Transverse colon (tissue), 4 donors: Measurements from ENCODE around the gene HDAC8. TPM values are rescaled to one million over a fixed set of nuclear protein-coding genes. Genes with fewer than 3 reads are reported as not detected.

Source experiments
- DNase-seq: peaks from one replicate; pipeline ENCODE4 v3.0.0-alpha.2; 2019
- H3K27ac ChIP-seq, 4 donors: fragments of 200-600 bp; sonication (generic); 2 replicates each; pipeline ENCODE4 v1.5.1; 2016 to 2018; ENCODE audit warnings: inconsistent platforms in 4 of 4
- H3K27me3 ChIP-seq: fragments of 200-600 bp; sonication (generic); 2 replicates; pipeline ENCODE4 v1.5.1; 2017; ENCODE audit warnings: inconsistent platforms
- H3K36me3 ChIP-seq, 4 donors: fragments of 200-600 bp; sonication (generic); 2 replicates each; pipeline ENCODE4 v1.5.1; 2017 to 2019; ENCODE audit warnings: inconsistent platforms in 4 of 4
- H3K4me1 ChIP-seq, 4 donors: fragments of 200-600 bp; sonication (generic); 2 replicates each; pipeline ENCODE4 v1.5.1; 2017 to 2020; ENCODE audit warnings: inconsistent platforms in 4 of 4
- H3K4me3 ChIP-seq, 4 donors: fragments of 200-600 bp; sonication (generic); 1 replicate in 1 of 4; 2 replicates in 3 of 4; pipeline versions ENCODE4 v1.5.1 to v1.6.1; 2017 to 2019; ENCODE audit warnings: inconsistent platforms in 4 of 4
- H3K9me3 ChIP-seq, 2 donors: fragments of 200-600 bp; sonication (generic); 2 replicates each; pipeline ENCODE4 v1.5.1; 2017 to 2019; ENCODE audit warnings: inconsistent platforms in 2 of 2
- CTCF ChIP-seq, 5 experiments: fragments of 200-600 bp in 3 of 5; fragments of 450-650 bp in 2 of 5; sonication (generic) in 3 of 5; IDR thresholded peaks; 1 replicate in 2 of 5; 2 replicates in 3 of 5; pipeline ENCODE4 v1.5.1; 2016 to 2017; ENCODE audit warnings: antibody characterized with exemption in 5 of 5, inconsistent platforms in 3 of 5, mild to moderate bottlenecking in 2 of 5, moderate library complexity in 1 of 5
- EP300 ChIP-seq: sonication (generic); formaldehyde crosslinking; IDR thresholded peaks from one replicate; pipeline ENCODE4 v1.6.1; 2017; ENCODE audit warnings: antibody characterized with exemption, low read depth
- POLR2A ChIP-seq: fragments of 450-650 bp; IDR thresholded peaks from one replicate; pipeline ENCODE4 v1.6.1; 2016; ENCODE audit warnings: antibody characterized with exemption, mild to moderate bottlenecking, moderate library complexity
- POLR2AphosphoS5 ChIP-seq, 3 donors: sonication (generic); formaldehyde crosslinking; IDR thresholded peaks; one replicate each; pipeline ENCODE4 v1.6.1; 2016; ENCODE audit warnings: antibody characterized with exemption in 3 of 3
- WGBS, 2 donors: methylation state at CpG; one replicate each; pipeline ENCODE4 v1.1.5; 2018; ENCODE audit warnings: low coverage in 1 of 2; 5-methylcytosine and 5-hydroxymethylcytosine counted together
- in situ Hi-C, 4 donors: fragments of 200-750 bp; cut with MboI; loops; one replicate each; pipeline versions ENCODE4 v1.15.0 to v1.15.1; 2017; ENCODE audit warnings: low sequenced_read_pairs in 3 of 4, low pct_ligation_motif_present in 1 of 4, low pct_unique_long_range_greater_than_20kb in 1 of 4
- intact Hi-C: fragments of 100-400 bp; cut with DNase I; formaldehyde crosslinking; loops from one replicate; pipeline ENCODE4 v1.15.1; 2023; ENCODE audit warnings: low total_unique reads
- small RNA-seq, 4 donors: library from RNA; depleted of rRNA; stranded (forward); fragments of <200 nt; gene quantifications; one replicate each; pipeline ENCODE3, GENCODE V24; 2016
- total RNA-seq, 4 donors: library from RNA; depleted of rRNA; stranded (reverse); fragments of >200 nt; gene quantifications; one replicate each; pipeline ENCODE4 v1.1.0, GENCODE V29; 2016

Gene HDAC8
- total RNA-seq, 4 donors from 2014 or later: 10.5 to 37.5 (median 18.4) TPM

GRCh38 chrX:72280321-72280845 is 292.3 kb downstream of the HDAC8 start:
- no peaks in the 10 kb centered on the region for H3K27me3 ChIP-seq
- no peak for TF ChIP-seq POLR2A
- TF ChIP-seq EP300: no peak
- TF ChIP-seq POLR2AphosphoS5 (IDR thresholded peaks at IDR 0.05): no peak
- no peak for TF ChIP-seq CTCF (IDR thresholded peaks at IDR 0.05)
- 69 to 73% methylated on average over 4 to 5 of the region's 5 CpGs for WGBS, 2 donors
- in situ Hi-C loops (no loop called here), intact Hi-C loops (loop anchor here (2.0 kb wide), 1 partner anchor 14 kb away; no protein-coding TSS in a partner anchor)
- DNase-seq: no peak
- no peaks in the 10 kb centered on the region for H3K9me3 ChIP-seq
- H3K36me3 ChIP-seq: no peaks in the 10 kb centered on the region
- no peak overlapping the region for H3K27ac ChIP-seq
- no peak overlapping the region for H3K4me3 ChIP-seq
- H3K4me1 ChIP-seq: peaks cover 0 to 11% (median 8%) of the 10 kb centered on the region in 4 donors

Small RNAs within 50 kb of the gene (small RNA-seq; reads per million reads assigned to genes)
- gene RF00019 (0 reads per million in 4 donors), gene RNU2-68P (0 to 0.71 (median 0.25) reads per million in 4 donors)

Other genes with a start within 250 kb of the HDAC8 start
- gene PHKA1, start 141.5 kb upstream of the HDAC8 start, total RNA-seq: 1 to 10 TPM; 1.8 to 4.6 (median 2.4) TPM
- gene DMRTC1B, start 204.0 kb upstream of the HDAC8 start, total RNA-seq: 1 to 10 TPM in 1 of 4 donors, not detected in 3; 4.1 TPM
- gene FAM236B, start 209.8 kb upstream of the HDAC8 start, total RNA-seq: not detected
- gene FAM236D, start 235.4 kb upstream of the HDAC8 start, total RNA-seq: not detected